WERI-Rb-1 (cell line): Measurements from ENCODE around the gene EPB41L2.

ENCODE experiments used
- DNase-seq: peaks from one replicate; pipeline ENCODE4 v3.0.0-alpha.2; 2020
- H3K27ac ChIP-seq: fragments of 250-450 bp; sonication (Bioruptor Pico); 2 replicates; pipeline ENCODE4 v1.5.1; 2020; ENCODE audit warnings: mild to moderate bottlenecking, moderate library complexity
- H3K27me3 ChIP-seq: fragments of 250-450 bp; sonication (Bioruptor Pico); 2 replicates; pipeline ENCODE4 v1.5.1; 2021; ENCODE audit warnings: mild to moderate bottlenecking, low read depth, moderate library complexity; ENCODE audit not compliant: insufficient read depth, severe bottlenecking
- H3K36me3 ChIP-seq: fragments of 250-450 bp; sonication (Bioruptor Pico); 2 replicates; pipeline ENCODE4 v1.5.1; 2020; ENCODE audit warnings: mild to moderate bottlenecking, moderate library complexity
- H3K4me3 ChIP-seq: 2 replicates; pipeline ENCODE4 v1.5.1; 2011; ENCODE audit warnings: low read depth, mild to moderate bottlenecking, control low read depth, low read length
- H3K9me3 ChIP-seq: fragments of 250-450 bp; sonication (Bioruptor Pico); 2 replicates; pipeline ENCODE4 v1.5.1; 2021; ENCODE audit warnings: mild to moderate bottlenecking, moderate library complexity; ENCODE audit not compliant: severe bottlenecking
- CTCF ChIP-seq: IDR thresholded peaks from 2 replicates; pipeline ENCODE4 v1.5.1; 2011; ENCODE audit warnings: low read depth, mild to moderate bottlenecking, control low read depth, inconsistent platforms, low read length

The EPB41L2 gene

GRCh38 chr6:130833569-130833968 is 229.5 kb downstream of the EPB41L2 start:
- DNase-seq: no peak
- no peak overlapping the region for H3K27ac ChIP-seq
- H3K9me3 ChIP-seq: no peaks in the 10 kb centered on the region
- no peak for TF ChIP-seq CTCF
- H3K27me3 ChIP-seq: no peaks in the 10 kb centered on the region
- H3K36me3 ChIP-seq: no peaks in the 10 kb centered on the region
- no peak overlapping the region for H3K4me3 ChIP-seq

GRCh38 chr6:130831607-130832006 is 231.4 kb downstream of the EPB41L2 start:
- Histone ChIP-seq H3K27me3 (no peaks in the 10 kb centered on the region), H3K4me3 (no peak overlapping the region), H3K36me3 (no peaks in the 10 kb centered on the region), H3K27ac (no peak overlapping the region), H3K9me3 (no peaks in the 10 kb centered on the region)
- no peak for DNase-seq
- no peak for TF ChIP-seq CTCF

GRCh38 chr6:130829333-130829910 is 233.6 kb downstream of the EPB41L2 start:
- no peak for TF ChIP-seq CTCF
- no peak overlapping the region for H3K27ac ChIP-seq
- DNase-seq: no peak
- no peaks in the 10 kb centered on the region for H3K9me3 ChIP-seq
- H3K27me3 ChIP-seq: no peaks in the 10 kb centered on the region
- H3K4me3 ChIP-seq: no peak overlapping the region
- H3K36me3 ChIP-seq: no peaks in the 10 kb centered on the region

- Histone ChIP-seq H3K4me3 (no peak within 1 kb of the TSS), H3K9me3 (no peaks in the 10 kb centered on the region), H3K36me3 (no peaks in the 10 kb centered on the region), H3K27ac (no peak within 1 kb of the TSS), H3K27me3 (no peaks in the 10 kb centered on the region)
- TF ChIP-seq CTCF: no peak
- no peak for DNase-seq
Measured at GRCh38 chr6:130827247-130828149, 235.5 kb downstream of the EPB41L2 start, which contains the start of gene SMLR1. SMLR1 (plus strand) TSS chr6:130827406; CDS start chr6:130827414, 8 bp downstream.

GRCh38 chr6:130826442-130827246 is 236.4 kb downstream of the EPB41L2 start:
- Histone ChIP-seq H3K27ac (no peak overlapping the region), H3K4me3 (no peak overlapping the region), H3K27me3 (no peaks in the 10 kb centered on the region), H3K36me3 (no peaks in the 10 kb centered on the region), H3K9me3 (no peaks in the 10 kb centered on the region)
- no peak for TF ChIP-seq CTCF
- DNase-seq: no peak
